Aorta (tissue), 4 donors: Measurements from ENCODE around the gene COL3A1. TPM values are rescaled to one million over a fixed set of nuclear protein-coding genes. Genes with fewer than 3 reads are reported as not detected.

ENCODE experiments used
- microRNA-seq, 2 donors: library from miRNA; unstranded; fragments of <30 nt; microRNA quantifications; one replicate each; pipeline ENCODE4 v1.2.0, GENCODE V29; 2020
- polyA plus RNA-seq, 2 donors: library from polyadenylated mRNA; stranded (reverse); fragments of 200-250 nt; gene quantifications; one replicate each; pipeline ENCODE4 v1.2.3, GENCODE V29; 2013
- total RNA-seq, 2 donors: library from RNA; stranded (reverse); fragmentation: NEBNext Ultra II Directional; extraction: Animal tissue kit (Norgen Biotek cat#: 25700); gene quantifications; one replicate each; pipeline ENCODE4 v1.2.1, GENCODE V29; 2021
- donor health status: healthy with polysubstance abuse.
- donor health status: Bipolar disorder and iron deficiency.
- donor health status: DM: no; HTN: no; CAD: no.
- donor health status: DM: yes; HTN: yes; CAD: no.

Gene COL3A1
- total and polyA plus RNA-seq, 4 donors, result 155 to 1,346 (median 774) TPM

Small RNA genes within 50 kb of the gene (microRNA-seq; reads per million reads assigned to microRNA genes)
- gene MIR1245A (0 reads per million in 2 donors), gene MIR1245B (0 reads per million in 2 donors), gene MIR3606 (0 reads per million in 2 donors)

Other genes with a start within 250 kb of the COL3A1 start
- gene COL5A2, start 205.4 kb downstream of the COL3A1 start, total RNA-seq, result 100 to 1,000 TPM in 1 of 2 donors, 10 to 100 TPM in 1; 81.0 to 115 TPM
- 100 to 1,000 TPM in 1 of 2 donors, 10 to 100 TPM in 1; 13.3 to 131 TPM for gene COL5A2, start 205.4 kb downstream of the COL3A1 start, polyA plus RNA-seq